ENCODE measurements around the gene NECAB3. TPM values are rescaled to one million over a fixed set of nuclear protein-coding genes. Genes with fewer than 3 reads are reported as not detected.
A peak's percentile ranks its signal among the peaks of the same experiment; 100 is the strongest.

The NECAB3 gene
- total and polyA plus RNA-seq, 2 of the 13 experiments (the other 11 are each of a cell fraction or from before 2014, with no cell fraction given), result 61.5 to 65.5 TPM

GRCh38 chr20:33686984-33687366, 12.7 kb upstream of the NECAB3 start (continued):
- no peak for TF ChIP-seq FOXJ3 (CRISPR knock-in tag; IDR thresholded peaks at IDR 0.05; ENCODE audit: borderline replicate concordance)
- TF ChIP-seq, protein P1, sequence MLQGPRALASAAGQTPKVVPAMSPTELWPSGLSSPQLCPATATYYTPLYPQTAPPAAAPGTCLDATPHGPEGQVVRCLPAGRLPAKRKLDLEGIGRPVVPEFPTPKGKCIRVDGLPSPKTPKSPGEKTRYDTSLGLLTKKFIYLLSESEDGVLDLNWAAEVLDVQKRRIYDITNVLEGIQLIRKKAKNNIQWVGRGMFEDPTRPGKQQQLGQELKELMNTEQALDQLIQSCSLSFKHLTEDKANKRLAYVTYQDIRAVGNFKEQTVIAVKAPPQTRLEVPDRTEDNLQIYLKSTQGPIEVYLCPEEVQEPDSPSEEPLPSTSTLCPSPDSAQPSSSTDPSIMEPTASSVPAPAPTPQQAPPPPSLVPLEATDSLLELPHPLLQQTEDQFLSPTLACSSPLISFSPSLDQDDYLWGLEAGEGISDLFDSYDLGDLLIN (CRISPR knock-in tag; IDR thresholded peaks at IDR 0.05; ENCODE audit: borderline replicate concordance), result no peak
- TF ChIP-seq RXRA (CRISPR knock-in tag; IDR thresholded peaks at IDR 0.05), result 0 out of 2 replicates have a peak, but pooled peaks have one; percentile 2

- peaks cover 63% of the 10 kb centered on the region for H3K4me1 ChIP-seq (ENCODE audit: insufficient read depth, low read length)
- FAIRE-seq (no peak), DNase-seq (ENCODE audit: low spot score) (peak; percentile 94), ATAC-seq (peak; percentile 91)
- in situ Hi-C loops (cut with HindIII; ENCODE audit: extremely low pct_ligation_motif_present, low pct_unique_long_range_greater_than_20kb) (no loop called here), intact Hi-C loops (cut with micrococcal nuclease; ENCODE audit: unreplicated experiment) (loop anchor here (2.0 to 5.0 kb wide), 3 partner anchors 16 to 126 kb away; partner anchors contain the start of gene CHMP4B)
- H3K79me2 ChIP-seq (ENCODE audit: insufficient read depth, low read length), result peaks cover 21% of the 10 kb centered on the region
- 6% methylated on average over 30 of the region's 101 CpGs for WGBS (ENCODE audit: low lambda C conversion rate)
- no peaks in the 10 kb centered on the region for H4K20me1 ChIP-seq (ENCODE audit: insufficient read depth, low read length)
- no peaks in the 10 kb centered on the region for H3K36me3 ChIP-seq (replicated peaks in 1 of 2; ENCODE audit: control insufficient read depth in 1 of 2, insufficient read depth in 2 of 2, low read length in 2 of 2)
- H3K27me3 ChIP-seq (ENCODE audit: control insufficient read depth in 1 of 2, insufficient read depth in 2 of 2, low read length in 2 of 2), result no peaks in the 10 kb centered on the region
- peak within 1 kb of the TSS; percentile 69 for H3K9ac ChIP-seq (ENCODE audit: insufficient read depth, low read depth, low read length)
- peak within 1 kb of the TSS; percentile 99 for H3K4me2 ChIP-seq (ENCODE audit: low read depth, low read length)
- H3K4me3 ChIP-seq (replicated peaks in 1 of 3; ENCODE audit: insufficient read depth in 1 of 3, low read depth in 2 of 3, low read length in 3 of 3), result peak within 1 kb of the TSS; percentile 58 to 82 (median 65)
- peak within 1 kb of the TSS; percentile 87 for H2AFZ ChIP-seq (ENCODE audit: low read length)
- POLR2A ChIA-PET, result interaction anchor here (1.4 to 2.5 kb wide), 3 partner anchors 11 to 46 kb away, joined by 5 to 17 read pairs (median 14); partner anchors contain the start of genes NECAB3 and ZNF341
- no peaks in the 10 kb centered on the region for H3K9me3 ChIP-seq (ENCODE audit: low read length)
- peak within 1 kb of the TSS; percentile 56 for H3K27ac ChIP-seq (ENCODE audit: extremely low read length, insufficient read depth, low read length)
- no TSS peak for BruUV-seq (replicated peaks)
- CTCF ChIA-PET (ENCODE audit: low intra/inter-chr PET ratio, low total read pairs), result interaction anchor here (0.6 kb wide), 1 partner anchor 33 kb away, joined by 3 read pairs; no protein-coding TSS in a partner anchor
- TF ChIP-seq MIER2 (CRISPR knock-in tag; IDR thresholded peaks at IDR 0.05), result no peak
- TF ChIP-seq HOMEZ (CRISPR knock-in tag; IDR thresholded peaks at IDR 0.05; ENCODE audit: low read depth), result no peak
- peak; percentile 80; the same call in 1 of the 2 replicates for TF ChIP-seq ZNF619 (CRISPR knock-in tag; IDR thresholded peaks at IDR 0.05)
- no peak for TF ChIP-seq HNRNPUL1 (IDR thresholded peaks at IDR 0.05; ENCODE audit: low read depth, low read length)
- TF ChIP-seq RXRB (CRISPR knock-in tag; IDR thresholded peaks at IDR 0.05; ENCODE audit: borderline replicate concordance), result no peak; the same call in 1 of the 2 replicates
- TF ChIP-seq ZNF850 (CRISPR knock-in tag; conservative IDR thresholded peaks at IDR 0.05), result no peak
- peak; percentile 58; the same call in 1 of the 2 replicates for TF ChIP-seq PITX1 (CRISPR knock-in tag; IDR thresholded peaks at IDR 0.05)
- no peak for TF ChIP-seq ZNF451 (CRISPR knock-in tag; IDR thresholded peaks at IDR 0.05)
- no peak for TF ChIP-seq MATR3 (CRISPR knock-in tag; IDR thresholded peaks at IDR 0.05)
- no peak for TF ChIP-seq ZNF549 (CRISPR knock-in tag; IDR thresholded peaks at IDR 0.05)
- no peak for TF ChIP-seq FOXA1 (IDR thresholded peaks at IDR 0.05)
- TF ChIP-seq FOXA1 (CRISPR knock-in tag; IDR thresholded peaks at IDR 0.05), result no peak
- no peak for TF ChIP-seq MTA3 (CRISPR knock-in tag; IDR thresholded peaks at IDR 0.05)
- TF ChIP-seq HDAC1 (CRISPR knock-in tag; IDR thresholded peaks at IDR 0.05), result peak; percentile 98
- peak; percentile 53 for TF ChIP-seq TAF1 (CRISPR knock-in tag; IDR thresholded peaks at IDR 0.05)
- TF ChIP-seq, protein P2, sequence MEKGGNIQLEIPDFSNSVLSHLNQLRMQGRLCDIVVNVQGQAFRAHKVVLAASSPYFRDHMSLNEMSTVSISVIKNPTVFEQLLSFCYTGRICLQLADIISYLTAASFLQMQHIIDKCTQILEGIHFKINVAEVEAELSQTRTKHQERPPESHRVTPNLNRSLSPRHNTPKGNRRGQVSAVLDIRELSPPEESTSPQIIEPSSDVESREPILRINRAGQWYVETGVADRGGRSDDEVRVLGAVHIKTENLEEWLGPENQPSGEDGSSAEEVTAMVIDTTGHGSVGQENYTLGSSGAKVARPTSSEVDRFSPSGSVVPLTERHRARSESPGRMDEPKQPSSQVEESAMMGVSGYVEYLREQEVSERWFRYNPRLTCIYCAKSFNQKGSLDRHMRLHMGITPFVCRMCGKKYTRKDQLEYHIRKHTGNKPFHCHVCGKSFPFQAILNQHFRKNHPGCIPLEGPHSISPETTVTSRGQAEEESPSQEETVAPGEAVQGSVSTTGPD (CRISPR knock-in tag; IDR thresholded peaks at IDR 0.05), result no peak
- no peak for TF ChIP-seq GZF1 (CRISPR knock-in tag; IDR thresholded peaks at IDR 0.05)
Measured at GRCh38 chr20:33686100-33686983, 12.1 kb upstream of the NECAB3 start, which contains the start of gene E2F1. Gene E2F1 (minus strand): TSS chr20:33686385. CDS start chr20:33686264, 121 bp downstream.
